ENCODE measurements around the gene SGIP1.
"Not testable (repeated sequence)": the region's sequence is repeated elsewhere in the genome, so short reads cannot be mapped to it uniquely, and the experiment has no call there.

The SGIP1 gene

GRCh38 chr1:66556161-66556611 is 22.2 kb downstream of the SGIP1 start:
- DNase-seq, result no peak

GRCh38 chr1:66557157-66557556 is 23.2 kb downstream of the SGIP1 start:
- DNase-seq, result no peak

- DNase-seq, result no peak
These were observed 25.6 kb downstream of the SGIP1 start for GRCh38 chr1:66559517-66559916.

GRCh38 chr1:66562561-66562960 is 28.6 kb downstream of the SGIP1 start:
- no peak for DNase-seq

GRCh38 chr1:66563094-66563800 is 29.3 kb downstream of the SGIP1 start:
- DNase-seq, result no peak

GRCh38 chr1:66563941-66564630 is 30.1 kb downstream of the SGIP1 start:
- no peak for DNase-seq

- DNase-seq, result no peak
These were observed 36.2 kb downstream of the SGIP1 start for GRCh38 chr1:66570196-66570595.

- DNase-seq, result no peak
These were observed 37.8 kb downstream of the SGIP1 start for GRCh38 chr1:66571789-66572188.

GRCh38 chr1:66575739-66576138 is 41.8 kb downstream of the SGIP1 start:
- DNase-seq, result no peak

GRCh38 chr1:66576645-66577044 is 42.7 kb downstream of the SGIP1 start:
- no peak for DNase-seq

GRCh38 chr1:66578841-66579240 is 44.9 kb downstream of the SGIP1 start:
- DNase-seq, result no peak

GRCh38 chr1:66580081-66580480 is 46.1 kb downstream of the SGIP1 start:
- no peak for DNase-seq

GRCh38 chr1:66583021-66583420 is 49.1 kb downstream of the SGIP1 start:
- DNase-seq, result no peak

- no peak for DNase-seq
These were observed 51.0 kb downstream of the SGIP1 start for GRCh38 chr1:66585002-66585401.

- DNase-seq, result no peak
These were observed 55.4 kb downstream of the SGIP1 start for GRCh38 chr1:66589326-66589725.

- DNase-seq, result not testable (repeated sequence)
These were observed 58.2 kb downstream of the SGIP1 start for GRCh38 chr1:66592106-66592507.

- DNase-seq, result no peak
These were observed 62.2 kb downstream of the SGIP1 start for GRCh38 chr1:66596191-66596590.

GRCh38 chr1:66597500-66597899 is 63.5 kb downstream of the SGIP1 start:
- no peak for DNase-seq

- DNase-seq, result no peak
These were observed 64.7 kb downstream of the SGIP1 start for GRCh38 chr1:66598670-66599069.

- DNase-seq, result no peak
These were observed 65.4 kb downstream of the SGIP1 start for GRCh38 chr1:66599346-66599745.

GRCh38 chr1:66599899-66600737 is 66.2 kb downstream of the SGIP1 start:
- no peak for DNase-seq

- no peak for DNase-seq
These were observed 71.6 kb downstream of the SGIP1 start for GRCh38 chr1:66605419-66605997.

GRCh38 chr1:66606362-66607065 is 72.6 kb downstream of the SGIP1 start:
- DNase-seq, result no peak
